GM18517 (cell line): ENCODE results near the gene TNIP3.

Source experiments
- ATAC-seq: cut with Tn5 transposase; IDR thresholded peaks from one replicate; pipeline ENCODE4 v1.9.1; 2021; ENCODE audit warnings: mild to moderate bottlenecking, moderate library complexity; ENCODE audit not compliant: unreplicated experiment

TNIP3 gene

GRCh38 chr4:121093261-121093660 is 70.9 kb downstream of the TNIP3 start:
- ATAC-seq, result no peak

- no peak for ATAC-seq
Observed at GRCh38 chr4:121091941-121092340, 72.2 kb downstream of the TNIP3 start.

GRCh38 chr4:121088867-121089266 is 75.3 kb downstream of the TNIP3 start:
- ATAC-seq, result no peak
